GM12878 (cell line): Measurements from ENCODE around the gene ITPKB. TPM values are rescaled to one million over a fixed set of nuclear protein-coding genes. Genes with fewer than 3 reads are reported as not detected.
A peak's percentile ranks its signal among the peaks of the same experiment; 100 is the strongest.

Experiments used
- ATAC-seq: fragments of 200-7000 bp; cut with Tn5 transposase; 3 replicates; pipeline ENCODE4 v1.9.1; 2020; ENCODE audit warnings: mild to moderate bottlenecking, moderate library complexity
- Bru-seq: library from RNA; stranded (reverse); fragments of 400-500 nt; gene quantifications from one replicate; lab custom pipeline; 2021; lab: Mats Ljungman, UMichigan
- BruChase-seq, 2 experiments: library from RNA; stranded (reverse); fragments of 400-500 nt; gene quantifications; one replicate each; lab custom pipeline; 2021; lab: Mats Ljungman, UMichigan
- BruUV-seq: library from RNA; stranded (reverse); fragments of 400-500 nt; replicated peaks from 2 replicates; lab custom pipeline; 2021; lab: Mats Ljungman, UMichigan
- CTCF ChIA-PET: fragments of 300-600 bp; sonication (Branson Sonifier 250); formaldehyde crosslinking; extraction: SDS; loops from one replicate; lab custom pipeline; 2021; ENCODE audit warnings: inconsistent platforms; lab: Yijun Ruan, JAX
- POLR2A ChIA-PET: fragments of 350-600 bp; formaldehyde crosslinking; extraction: SDS; loops from one replicate; lab custom pipeline; 2021; ENCODE audit warnings: inconsistent platforms; lab: Charles Lee
- RAD21 ChIA-PET: fragments of 300-600 bp; sonication (Branson Sonifier 250); formaldehyde crosslinking; loops from one replicate; lab custom pipeline; 2023; ENCODE audit warnings: antibody characterized with exemption; ENCODE audit not compliant: unreplicated experiment; lab: Charles Lee
- SMC1A ChIA-PET: fragments of 300-600 bp; sonication (Branson Sonifier 250); formaldehyde crosslinking; loops from one replicate; lab custom pipeline; 2023; ENCODE audit not compliant: unreplicated experiment, uncharacterized antibody; lab: Charles Lee
- DNase-seq: peaks from one replicate; pipeline ENCODE4 v3.0.0-alpha.2; 2011; ENCODE audit warnings: low read depth, low spot score
- FAIRE-seq: peaks from 3 replicates; lab custom pipeline; 2011; peaks lifted over from hg19 to GRCh38; lab: Jason Lieb, UNC
- H2AFZ ChIP-seq: 2 replicates; pipeline ENCODE4 v1.6.0; 2011; ENCODE audit warnings: low read depth, low read length, control low read depth; ENCODE audit not compliant: control insufficient read depth
- H3K27ac ChIP-seq: 2 replicates; pipeline ENCODE4 v1.5.1; 2011; ENCODE audit warnings: control low read depth; ENCODE audit not compliant: control insufficient read depth, insufficient read depth
- H3K27me3 ChIP-seq, 2 experiments: replicated peaks in 1 of 2; 2 replicates each; pipeline versions ENCODE4 v1.6.0 to v1.6.1; 2011; ENCODE audit warnings: low read length in 1 of 2; ENCODE audit not compliant: control insufficient read depth in 2 of 2, insufficient read depth in 2 of 2
- H3K36me3 ChIP-seq, 2 experiments: 2 replicates each; pipeline ENCODE4 v1.5.1; 2011; ENCODE audit warnings: low read length in 1 of 2; ENCODE audit not compliant: control insufficient read depth in 2 of 2, insufficient read depth in 2 of 2
- H3K4me1 ChIP-seq: 2 replicates; pipeline ENCODE4 v1.6.1; 2011; ENCODE audit warnings: mild to moderate bottlenecking, low read length, moderate library complexity, mixed read lengths; ENCODE audit not compliant: control insufficient read depth, insufficient read depth
- H3K4me2 ChIP-seq: 2 replicates; pipeline ENCODE4 v1.6.0; 2011; ENCODE audit warnings: control low read depth; ENCODE audit not compliant: control insufficient read depth, insufficient read depth
- H3K4me3 ChIP-seq: fragments of 200-600 bp; sonication (generic); 2 replicates; pipeline ENCODE4 v1.5.1; 2016
- H3K79me2 ChIP-seq: 2 replicates; pipeline ENCODE4 v1.6.0; 2011; ENCODE audit warnings: low read length; ENCODE audit not compliant: control insufficient read depth, insufficient read depth
- H3K9ac ChIP-seq: 2 replicates; pipeline ENCODE4 v1.8.0; 2011; ENCODE audit warnings: low read length, control low read depth, mixed read lengths; ENCODE audit not compliant: control insufficient read depth, insufficient read depth
- H3K9me3 ChIP-seq: replicated peaks from 3 replicates; pipeline ENCODE4 v1.5.1; 2011; ENCODE audit warnings: mild to moderate bottlenecking, low read length; ENCODE audit not compliant: control insufficient read depth, insufficient read depth
- H4K20me1 ChIP-seq: 2 replicates; pipeline ENCODE4 v1.6.0; 2011; ENCODE audit not compliant: control insufficient read depth, insufficient read depth
- ATF7 ChIP-seq: fragments of 450-650 bp; IDR thresholded peaks from 2 replicates; pipeline ENCODE4 v1.6.1; 2016; ENCODE audit warnings: low read depth, mild to moderate bottlenecking
- BMI1 ChIP-seq: fragments of 450-650 bp; IDR thresholded peaks from 2 replicates; pipeline ENCODE4 v1.6.1; 2016; ENCODE audit warnings: mild to moderate bottlenecking, moderate library complexity, borderline replicate concordance
- CREB1 ChIP-seq: IDR thresholded peaks from 2 replicates; pipeline ENCODE4 v1.6.1; 2012; ENCODE audit warnings: low read depth, mild to moderate bottlenecking, inconsistent platforms
- CTCF ChIP-seq, 3 experiments: IDR thresholded peaks in 2 of 3; conservative IDR thresholded peaks in 1 of 3; 2 replicates each; pipeline ENCODE4 v1.5.1; 2011; ENCODE audit warnings: low read depth in 3 of 3, low read length in 3 of 3, mild to moderate bottlenecking in 3 of 3, control low read depth in 2 of 3, moderate library complexity in 2 of 3, inconsistent platforms in 1 of 3, mixed read lengths in 1 of 3; ENCODE audit not compliant: control insufficient read depth in 2 of 3, insufficient read depth in 1 of 3; ENCODE audit errors: extremely low read depth in 1 of 3
- EZH2 ChIP-seq: IDR thresholded peaks from 2 replicates; pipeline ENCODE4 v1.6.1; 2012; ENCODE audit warnings: low read depth, mild to moderate bottlenecking, control low read depth, inconsistent platforms, low read length, borderline replicate concordance; ENCODE audit not compliant: control insufficient read depth
- GABPA ChIP-seq: IDR thresholded peaks from 2 replicates; pipeline ENCODE4 v1.6.1; 2014; ENCODE audit warnings: antibody characterized with exemption, low read depth, mild to moderate bottlenecking, inconsistent platforms
- MXI1 ChIP-seq: fragments of 150-350 bp; IDR thresholded peaks from 2 replicates; pipeline ENCODE4 v1.6.1; 2011; ENCODE audit warnings: low read depth, mild to moderate bottlenecking, inconsistent platforms, low read length, improper control_type of control experiment
- RUNX3 ChIP-seq: IDR thresholded peaks from 2 replicates; pipeline ENCODE4 v1.6.1; 2012; ENCODE audit warnings: low read length, inconsistent platforms
- SMC3 ChIP-seq: IDR thresholded peaks from 2 replicates; pipeline ENCODE4 v1.6.1; 2011; ENCODE audit warnings: low read length, improper control_type of control experiment, borderline replicate concordance
- TAF1 ChIP-seq: IDR thresholded peaks from 2 replicates; pipeline ENCODE4 v1.6.1; 2011; ENCODE audit warnings: mild to moderate bottlenecking, low read depth, low read length, borderline replicate concordance
- WGBS: methylation state at CpG from one replicate; pipeline ENCODE4 v1.1.6; 2016; ENCODE audit warnings: low lambda C conversion rate; ENCODE audit not compliant: insufficient replicate concordance, insufficient coverage; ENCODE audit errors: missing lambda C conversion rate; 5-methylcytosine and 5-hydroxymethylcytosine counted together
- in situ Hi-C: fragments of 300-500 bp; cut with MboI; formaldehyde crosslinking; loops from 9 replicates; pipeline ENCODE4 v1.14.3; 2018; ENCODE audit warnings: mixed read lengths
- intact Hi-C: fragments of 100-400 bp; cut with micrococcal nuclease; formaldehyde crosslinking; loops from one replicate; pipeline ENCODE4 v1.14.2; 2022; ENCODE audit not compliant: unreplicated experiment
- long read RNA-seq, 2 experiments: library from polyadenylated mRNA; unstranded; transcript quantifications; one replicate each; pipeline ENCODE4 v2.0.0, GENCODE V29; 2019 to 2020
- polyA minus RNA-seq, 3 experiments: library from RNA; depleted of rRNA, polyadenylated mRNA; stranded (reverse); fragments of >200 nt; gene quantifications; 2 replicates each; pipeline ENCODE4 v1.2.3, GENCODE V29; 2011
- polyA plus RNA-seq, 11 experiments: library from polyadenylated mRNA; depleted of rRNA in 4 of 11; unstranded in 6 of 11; stranded (reverse) in 5 of 11; fragments of >200 nt; fragmentation: Nextera tagmentation in 4 of 11; fragmentation: Illumina TruSeq in 1 of 11; extraction: Ambion mirVana in 4 of 11; extraction: Trizol in 1 of 11; gene quantifications; 1 replicate in 1 of 11; 2 replicates in 10 of 11; pipeline versions ENCODE4 v1.2.1 to v1.2.3, GENCODE V29; 2011 to 2016; ENCODE audit warnings: inconsistent platforms in 2 of 11, missing spikeins in 2 of 11, low read depth in 1 of 11
- total RNA-seq, 4 experiments: library from RNA; depleted of rRNA in 3 of 4; stranded (reverse); fragments of >200 nt in 3 of 4; fragmentation: Illumina TruSeq in 1 of 4; extraction: Trizol in 1 of 4; gene quantifications; 2 replicates each; pipeline versions ENCODE4 v1.2.1 to v1.2.3, GENCODE V29; 2013 to 2021
- TF ChIP-seq, protein P1 (sequence below): IDR thresholded peaks from 2 replicates; pipeline ENCODE4 v1.6.1; 2012; ENCODE audit warnings: low read depth, low read length, improper control_type of control experiment

ITPKB gene
- 128 and 140 TPM in 2 replicates for total RNA-seq (2013; cell fraction: nucleolus; rRNA removed)
- total RNA-seq (2014; rRNA removed) (16.5 and 17.5 TPM in 2 replicates), total RNA-seq (2014; rRNA removed; fragmentation: Illumina TruSeq; extraction: Trizol) (14.2 and 14.6 TPM in 2 replicates), total RNA-seq (2021) (34.4 and 38.7 TPM in 2 replicates), polyA plus RNA-seq (2011; rRNA removed) (8.8 and 11.6 TPM in 2 replicates), polyA plus RNA-seq (2014; fragmentation: Illumina TruSeq; extraction: Trizol) (8.8 and 14.7 TPM in 2 replicates), polyA plus RNA-seq (2014; fragmentation: Nextera tagmentation; extraction: Ambion mirVana) (1 to 10 TPM; 1.3 TPM), polyA plus RNA-seq (2014; rRNA removed) (20.3 and 20.9 TPM in 2 replicates), polyA plus RNA-seq (2016; fragmentation: Nextera tagmentation; extraction: Ambion mirVana) (1 to 10 TPM; 2.2 to 5.2 TPM), polyA minus RNA-seq (2011; rRNA and poly(A)+ RNA removed) (18.1 and 33.2 TPM in 2 replicates), Bru-seq, nascent RNA (percentile 83 among the genes with signal in this experiment), BruChase-seq, experiment 1, labeled RNA remaining after a 6-hour chase (percentile 85 among the genes with signal in this experiment), BruChase-seq, experiment 2, labeled RNA remaining after a 2-hour chase (percentile 81 among the genes with signal in this experiment)
- 4.5 TPM for polyA plus RNA-seq (2011; ENCODE audit: low read depth)
- 12.4 and 12.8 TPM in 2 replicates for polyA plus RNA-seq (2011; cell fraction: cytosol; rRNA removed)
- polyA plus RNA-seq (2011; cell fraction: nucleus; rRNA removed): 20.1 and 27.3 TPM in 2 replicates
- polyA plus RNA-seq (2012): 10.6 and 14.4 TPM in 2 replicates
- polyA minus RNA-seq (2011; cell fraction: cytosol; rRNA and poly(A)+ RNA removed): 11.4 and 12.6 TPM in 2 replicates
- polyA minus RNA-seq (2011; cell fraction: nucleus; rRNA and poly(A)+ RNA removed): 28.3 and 47.7 TPM in 2 replicates
- long read RNA-seq, experiment 1, partial matches to known transcripts: 0 of 1 reads
- long read RNA-seq, experiment 1, other reads (novel, unspliced or antisense): 1 of 1 reads
- long read RNA-seq, experiment 2, partial matches to known transcripts: 1 of 4 reads
- long read RNA-seq, experiment 2, other reads (novel, unspliced or antisense): 3 of 4 reads

GRCh38 chr1:226738995-226739695, at the start of gene ITPKB:
Gene ITPKB, minus strand, starts transcription at chr1:226739282. Its CDS starts 1,824 bp downstream, at chr1:226737458.
- whole genome bisulfite sequencing: under 1% methylated on average over 21 of the region's 23 CpGs
- BruUV-seq: no TSS peak
- in situ Hi-C loops (loop anchor here (10.0 kb wide), 1 partner anchor 86 kb away; no protein-coding TSS in a partner anchor), intact Hi-C loops (loop anchor here (2.0 to 10.0 kb wide), 3 partner anchors 48 to 334 kb away; partner anchors contain the start of gene PARP1)
- H3K9me3 ChIP-seq: no peaks in the 10 kb centered on the region; the same call in 2 of the 3 replicates
- ChIA-PET RAD21 (interaction anchor here (0.6 to 4.2 kb wide), 23 partner anchors 8 to 802 kb away, joined by 3 to 31 read pairs (median 5); no protein-coding TSS in a partner anchor), CTCF (interaction anchor here (0.8 to 2.4 kb wide), 13 partner anchors 7 to 113 kb away, joined by 3 to 10 read pairs (median 4); no protein-coding TSS in a partner anchor), POLR2A (interaction anchor here (0.6 to 4.2 kb wide), 15 partner anchors 9 to 284 kb away, joined by 3 to 32 read pairs (median 4); no protein-coding TSS in a partner anchor), SMC1A (interaction anchor here (0.9 to 4.3 kb wide), 15 partner anchors 8 to 104 kb away, joined by 3 to 28 read pairs (median 10); no protein-coding TSS in a partner anchor)
- peak within 1 kb of the TSS; percentile 87 for H3K27ac ChIP-seq
- peaks cover 29% of the 10 kb centered on the region for H3K4me1 ChIP-seq
- FAIRE-seq (peak; percentile 57), DNase-seq (no peak), ATAC-seq (peak; percentile 21)
- H3K79me2 ChIP-seq: peaks cover 50% of the 10 kb centered on the region
- no peaks in the 10 kb centered on the region for H3K27me3 ChIP-seq
- peak within 1 kb of the TSS; percentile 94 for H3K4me2 ChIP-seq
- peaks cover 0 to 10% of the 10 kb centered on the region in 2 experiments; a peak in 2 of 4 replicates for H3K36me3 ChIP-seq
- H2AFZ ChIP-seq: peak within 1 kb of the TSS; percentile 75
- H3K9ac ChIP-seq: peak within 1 kb of the TSS; percentile 81
- no peaks in the 10 kb centered on the region; the same call in 1 of the 2 replicates for H4K20me1 ChIP-seq
- H3K4me3 ChIP-seq: peak within 1 kb of the TSS; percentile 98
- TF ChIP-seq TAF1: peak; percentile 39; the same call in 1 of the 2 replicates
- TF ChIP-seq CREB1: 0 out of 2 replicates have a peak, but pooled peaks have one; percentile 33
- peak; percentile 55 for TF ChIP-seq ATF7
- TF ChIP-seq, protein P1, sequence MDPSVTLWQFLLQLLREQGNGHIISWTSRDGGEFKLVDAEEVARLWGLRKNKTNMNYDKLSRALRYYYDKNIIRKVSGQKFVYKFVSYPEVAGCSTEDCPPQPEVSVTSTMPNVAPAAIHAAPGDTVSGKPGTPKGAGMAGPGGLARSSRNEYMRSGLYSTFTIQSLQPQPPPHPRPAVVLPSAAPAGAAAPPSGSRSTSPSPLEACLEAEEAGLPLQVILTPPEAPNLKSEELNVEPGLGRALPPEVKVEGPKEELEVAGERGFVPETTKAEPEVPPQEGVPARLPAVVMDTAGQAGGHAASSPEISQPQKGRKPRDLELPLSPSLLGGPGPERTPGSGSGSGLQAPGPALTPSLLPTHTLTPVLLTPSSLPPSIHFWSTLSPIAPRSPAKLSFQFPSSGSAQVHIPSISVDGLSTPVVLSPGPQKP: no peak
- peak; percentile 25; the same call in 1 of the 2 replicates for TF ChIP-seq MXI1
- peak; percentile 69; the same call in 1 of the 2 replicates for TF ChIP-seq GABPA
- TF ChIP-seq CTCF (IDR thresholded peaks at IDR 0.05 in 2 of 3, conservative IDR thresholded peaks at IDR 0.05 in 1 of 3; ENCODE audit: control insufficient read depth in 2 of 3, extremely low read depth in 1 of 3, insufficient read depth in 1 of 3, low read depth in 3 of 3, low read length in 3 of 3): no peak
- TF ChIP-seq RUNX3: peak; percentile 67
- TF ChIP-seq BMI1: no peak
- TF ChIP-seq EZH2: no peak
- TF ChIP-seq SMC3: no peak; the same call in 1 of the 2 replicates
